ENCODE data around the gene TMC5. TPM values are rescaled to one million over a fixed set of nuclear protein-coding genes. Genes with fewer than 3 reads are reported as not detected.

The TMC5 gene
- total RNA-seq, 1 experiment from 2014 or later: 52.5 TPM

DNA sequence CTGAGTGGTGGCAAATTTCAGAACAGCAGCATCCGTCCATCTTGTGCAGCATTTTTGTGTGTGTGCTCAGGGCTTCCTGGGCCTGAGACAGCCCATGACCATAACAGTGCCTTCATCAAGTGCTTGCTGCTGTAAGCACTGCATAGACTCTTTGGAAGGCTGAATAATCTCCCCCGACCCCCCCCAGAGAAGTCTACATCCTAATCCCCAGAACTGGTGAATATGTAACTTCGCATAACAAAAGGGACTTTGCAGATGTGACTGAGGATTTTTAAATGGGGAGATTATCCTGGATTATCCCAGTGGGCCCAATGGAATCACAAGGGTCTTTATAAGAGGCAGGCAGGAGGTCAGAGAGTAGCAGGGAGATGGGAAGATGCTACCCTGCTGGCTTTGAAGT, 50.6 kb downstream of the TMC5 start:
- no peaks in the 10 kb centered on the region for H3K79me2 ChIP-seq (ENCODE audit: low read depth)
- H3K9me3 ChIP-seq (ENCODE audit: insufficient read depth, low read depth): no peaks in the 10 kb centered on the region
- POLR2A ChIA-PET (ENCODE audit: unreplicated experiment): no interaction called here
- no peak for DNase-seq
- H3K4me2 ChIP-seq: no peak overlapping the region
- no peaks in the 10 kb centered on the region for H4K20me1 ChIP-seq (ENCODE audit: insufficient read depth)
- H2AFZ ChIP-seq: no peak overlapping the region
- H3K4me3 ChIP-seq: no peak overlapping the region
- TF ChIP-seq, protein P1, sequence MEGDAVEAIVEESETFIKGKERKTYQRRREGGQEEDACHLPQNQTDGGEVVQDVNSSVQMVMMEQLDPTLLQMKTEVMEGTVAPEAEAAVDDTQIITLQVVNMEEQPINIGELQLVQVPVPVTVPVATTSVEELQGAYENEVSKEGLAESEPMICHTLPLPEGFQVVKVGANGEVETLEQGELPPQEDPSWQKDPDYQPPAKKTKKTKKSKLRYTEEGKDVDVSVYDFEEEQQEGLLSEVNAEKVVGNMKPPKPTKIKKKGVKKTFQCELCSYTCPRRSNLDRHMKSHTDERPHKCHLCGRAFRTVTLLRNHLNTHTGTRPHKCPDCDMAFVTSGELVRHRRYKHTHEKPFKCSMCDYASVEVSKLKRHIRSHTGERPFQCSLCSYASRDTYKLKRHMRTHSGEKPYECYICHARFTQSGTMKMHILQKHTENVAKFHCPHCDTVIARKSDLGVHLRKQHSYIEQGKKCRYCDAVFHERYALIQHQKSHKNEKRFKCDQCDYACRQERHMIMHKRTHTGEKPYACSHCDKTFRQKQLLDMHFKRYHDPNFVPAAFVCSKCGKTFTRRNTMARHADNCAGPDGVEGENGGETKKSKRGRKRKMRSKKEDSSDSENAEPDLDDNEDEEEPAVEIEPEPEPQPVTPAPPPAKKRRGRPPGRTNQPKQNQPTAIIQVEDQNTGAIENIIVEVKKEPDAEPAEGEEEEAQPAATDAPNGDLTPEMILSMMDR (conservative IDR thresholded peaks at IDR 0.05): no peak
- no peak for TF ChIP-seq EZH2 (IDR thresholded peaks at IDR 0.05; ENCODE audit: low read depth)
- BruUV-seq (replicated peaks): no TSS peak
- intact Hi-C loops (cut with micrococcal nuclease; ENCODE audit: unreplicated experiment): no loop called here
- peaks cover 13% of the 10 kb centered on the region for H3K36me3 ChIP-seq (ENCODE audit: low read depth)
- no peak overlapping the region for H3K27ac ChIP-seq
- CTCF ChIA-PET: no interaction called here
- H3K4me1 ChIP-seq (replicated peaks; ENCODE audit: insufficient read depth): no peaks in the 10 kb centered on the region
- H3F3A ChIP-seq (ENCODE audit: insufficient read depth, low read depth): no peaks in the 10 kb centered on the region; the same call in 1 of the 2 replicates
- H3K9me2 ChIP-seq (ENCODE audit: insufficient read depth): no peaks in the 10 kb centered on the region
- no peaks in the 10 kb centered on the region for H3K27me3 ChIP-seq (ENCODE audit: insufficient read depth, low read depth)

DNA sequence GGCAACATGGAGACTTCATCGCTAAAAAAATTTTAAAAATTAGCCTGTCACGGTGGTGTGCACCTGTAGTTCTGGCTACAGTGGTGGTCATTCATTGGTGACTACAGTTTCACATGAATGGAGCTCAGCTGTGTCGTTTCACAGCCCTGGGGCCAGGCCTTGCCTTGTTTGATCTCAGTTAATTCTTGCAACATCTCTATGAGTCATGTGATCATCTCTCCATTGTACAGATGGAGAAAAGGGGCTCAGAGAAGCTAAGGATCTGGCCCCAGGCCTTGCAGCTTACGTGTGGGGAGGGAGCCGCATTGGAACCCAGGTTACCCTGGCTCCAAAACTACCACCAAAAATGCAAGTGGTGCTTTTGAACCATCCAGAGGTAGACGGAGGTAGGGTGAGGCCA, 54.8 kb downstream of the TMC5 start:
- DNase-seq: no peak
- H3K4me3 ChIP-seq: no peak overlapping the region
- no peak overlapping the region for H3K27ac ChIP-seq
- intact Hi-C loops (cut with micrococcal nuclease; ENCODE audit: unreplicated experiment): no loop called here
- no peak overlapping the region for H2AFZ ChIP-seq
- no peaks in the 10 kb centered on the region for H3K9me2 ChIP-seq (ENCODE audit: insufficient read depth)
- no peaks in the 10 kb centered on the region for H3K9me3 ChIP-seq (ENCODE audit: insufficient read depth, low read depth)
- ChIA-PET CTCF (interaction anchor here (0.6 kb wide), 1 partner anchor 235 kb away, joined by 5 read pairs; no protein-coding TSS in a partner anchor), POLR2A (ENCODE audit: unreplicated experiment) (no interaction called here)
- BruUV-seq (replicated peaks): no TSS peak
- no peak for TF ChIP-seq EZH2 (IDR thresholded peaks at IDR 0.05; ENCODE audit: low read depth)
- H3K36me3 ChIP-seq (ENCODE audit: low read depth): peaks cover 19% of the 10 kb centered on the region
- H4K20me1 ChIP-seq (ENCODE audit: insufficient read depth): no peaks in the 10 kb centered on the region
- H3K4me1 ChIP-seq (replicated peaks; ENCODE audit: insufficient read depth): no peaks in the 10 kb centered on the region
- H3K79me2 ChIP-seq (ENCODE audit: low read depth): no peaks in the 10 kb centered on the region
- no peaks in the 10 kb centered on the region for H3F3A ChIP-seq (ENCODE audit: insufficient read depth, low read depth)
- no peak overlapping the region for H3K4me2 ChIP-seq
- H3K27me3 ChIP-seq (ENCODE audit: insufficient read depth, low read depth): no peaks in the 10 kb centered on the region

DNA sequence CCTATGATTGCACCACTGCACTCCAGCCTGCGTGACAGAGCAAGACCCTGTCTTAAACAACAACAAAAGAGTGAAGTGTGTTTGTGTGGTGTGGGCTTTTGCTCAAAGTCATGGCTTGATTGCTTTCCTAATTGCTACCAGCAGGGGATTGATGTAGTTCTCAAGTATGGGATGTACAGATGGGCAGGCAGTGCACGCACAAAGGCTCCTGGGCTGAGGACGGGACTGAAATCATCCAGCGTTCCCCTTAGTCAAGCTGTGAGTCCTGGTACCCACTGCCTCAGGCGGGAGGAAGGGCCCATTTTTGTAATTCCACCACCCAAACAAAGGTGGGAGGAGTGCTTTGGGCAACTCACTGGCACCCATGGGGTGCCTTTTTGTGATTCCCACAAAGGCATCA, 56.9 kb downstream of the TMC5 start:
- intact Hi-C loops (cut with micrococcal nuclease; ENCODE audit: unreplicated experiment): no loop called here
- peaks cover 14% of the 10 kb centered on the region for H3K4me1 ChIP-seq (replicated peaks; ENCODE audit: insufficient read depth)
- no peak overlapping the region for H3K27ac ChIP-seq
- ChIA-PET POLR2A (ENCODE audit: unreplicated experiment) (no interaction called here), CTCF (interaction anchor here (0.5 to 0.6 kb wide), 2 partner anchors 109 to 167 kb away, joined by 5 read pairs; no protein-coding TSS in a partner anchor)
- H2AFZ ChIP-seq: no peak overlapping the region
- H3K79me2 ChIP-seq (ENCODE audit: low read depth): no peaks in the 10 kb centered on the region
- H3F3A ChIP-seq (ENCODE audit: insufficient read depth, low read depth): peaks cover 17% of the 10 kb centered on the region
- BruUV-seq (replicated peaks): no TSS peak
- H4K20me1 ChIP-seq (ENCODE audit: insufficient read depth): no peaks in the 10 kb centered on the region
- no peak for DNase-seq
- no peaks in the 10 kb centered on the region for H3K9me2 ChIP-seq (ENCODE audit: insufficient read depth)
- H3K4me3 ChIP-seq: no peak overlapping the region
- TF ChIP-seq EZH2 (IDR thresholded peaks at IDR 0.05; ENCODE audit: low read depth): no peak
- TF ChIP-seq, protein P1 (conservative IDR thresholded peaks at IDR 0.05): no peak
- H3K4me2 ChIP-seq: no peak overlapping the region
- no peaks in the 10 kb centered on the region for H3K27me3 ChIP-seq (ENCODE audit: insufficient read depth, low read depth)
- H3K36me3 ChIP-seq (ENCODE audit: low read depth): peaks cover 34% of the 10 kb centered on the region
- no peaks in the 10 kb centered on the region for H3K9me3 ChIP-seq (ENCODE audit: insufficient read depth, low read depth)

DNA sequence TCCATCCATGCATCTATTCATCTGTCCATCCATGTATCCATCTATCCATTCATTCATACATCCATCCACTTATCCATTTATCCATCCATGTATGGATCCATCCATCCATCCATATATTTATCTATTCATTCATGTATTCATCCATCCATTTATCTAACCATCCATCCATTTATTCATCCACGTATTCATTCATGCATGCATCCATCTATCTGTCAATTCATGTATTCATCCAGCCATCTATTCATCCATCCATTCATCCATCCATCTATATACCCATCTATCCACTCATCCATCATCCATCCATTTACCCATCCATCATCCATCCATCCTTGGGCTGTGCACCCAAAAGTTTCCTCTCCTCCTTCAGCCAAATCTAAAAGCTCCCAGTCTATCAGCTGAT, 60.8 kb downstream of the TMC5 start:
- H2AFZ ChIP-seq: no peak overlapping the region
- ChIA-PET CTCF (no interaction called here), POLR2A (ENCODE audit: unreplicated experiment) (interaction anchor here (0.6 kb wide), 1 partner anchor 386 kb away, joined by 3 read pairs; no protein-coding TSS in a partner anchor)
- H3K4me2 ChIP-seq: peak overlapping the region; percentile 45
- no peaks in the 10 kb centered on the region; the same call in 1 of the 2 replicates for H3K79me2 ChIP-seq (ENCODE audit: low read depth)
- no peaks in the 10 kb centered on the region for H3K27me3 ChIP-seq (ENCODE audit: insufficient read depth, low read depth)
- H3K4me1 ChIP-seq (replicated peaks; ENCODE audit: insufficient read depth): peaks cover 37% of the 10 kb centered on the region
- peaks cover 30% of the 10 kb centered on the region for H3F3A ChIP-seq (ENCODE audit: insufficient read depth, low read depth)
- no TSS peak for BruUV-seq (replicated peaks)
- peaks cover 52% of the 10 kb centered on the region for H3K36me3 ChIP-seq (ENCODE audit: low read depth)
- H3K9me3 ChIP-seq (ENCODE audit: insufficient read depth, low read depth): no peaks in the 10 kb centered on the region; the same call in 1 of the 2 replicates
- H3K9me2 ChIP-seq (ENCODE audit: insufficient read depth): no peaks in the 10 kb centered on the region; the same call in 1 of the 2 replicates
- no peaks in the 10 kb centered on the region for H4K20me1 ChIP-seq (ENCODE audit: insufficient read depth)
- peak overlapping the region; percentile 84 for H3K27ac ChIP-seq
- intact Hi-C loops (cut with micrococcal nuclease; ENCODE audit: unreplicated experiment): no loop called here
- TF ChIP-seq, protein P1 (conservative IDR thresholded peaks at IDR 0.05): no peak
- TF ChIP-seq EZH2 (IDR thresholded peaks at IDR 0.05; ENCODE audit: low read depth): no peak
- no peak overlapping the region for H3K4me3 ChIP-seq
- no peak for DNase-seq
